Adipocyte (in vitro differentiated cells): ENCODE results near the gene ZMYM4.
A peak's percentile ranks its signal among the peaks of the same experiment; 100 is the strongest.
"Not testable (repeated sequence)": the region's sequence is repeated elsewhere in the genome, so short reads cannot be mapped to it uniquely, and the experiment has no call there.

Experiments used
- DNase-seq: peaks from one replicate; pipeline ENCODE4 v3.0.0-alpha.2; 2015; ENCODE audit warnings: low read depth
- H3K27me3 ChIP-seq: replicated peaks from 2 replicates; pipeline ENCODE4 v1.7.0; 2013; ENCODE audit warnings: mild to moderate bottlenecking, low read length, moderate library complexity; ENCODE audit not compliant: control insufficient read depth, insufficient read depth
- H3K36me3 ChIP-seq: 2 replicates; pipeline ENCODE4 v1.7.0; 2013; ENCODE audit warnings: low read length, mild to moderate bottlenecking, moderate library complexity; ENCODE audit not compliant: control insufficient read depth, insufficient read depth, severe bottlenecking
- H3K4me1 ChIP-seq: 2 replicates; pipeline ENCODE4 v1.7.0; 2013; ENCODE audit warnings: mild to moderate bottlenecking, low read length, moderate library complexity; ENCODE audit not compliant: control insufficient read depth, insufficient read depth
- H3K4me3 ChIP-seq: 2 replicates; pipeline ENCODE4 v1.7.0; 2013; ENCODE audit warnings: mild to moderate bottlenecking, low read length, moderate library complexity
- H3K9ac ChIP-seq: 2 replicates; pipeline ENCODE4 v1.7.0; 2013; ENCODE audit warnings: mild to moderate bottlenecking, low read length, moderate library complexity
- H3K9me3 ChIP-seq: 2 replicates; pipeline ENCODE4 v1.7.0; 2013; ENCODE audit warnings: mild to moderate bottlenecking, low read length, moderate library complexity; ENCODE audit not compliant: control insufficient read depth

Gene ZMYM4

GRCh38 chr1:35268282-35269200, at the start of gene ZMYM4:
Gene ZMYM4, plus strand, starts transcription at chr1:35268709. Its CDS starts 338 bp downstream, at chr1:35269047.
- DNase-seq: peak; percentile 99
- Histone ChIP-seq H3K9ac (peak within 1 kb of the TSS; percentile 90), H3K4me3 (peak within 1 kb of the TSS; percentile 93), H3K36me3 (no peaks in the 10 kb centered on the region), H3K27me3 (no peaks in the 10 kb centered on the region), H3K9me3 (no peaks in the 10 kb centered on the region), H3K4me1 (peaks cover 27% of the 10 kb centered on the region)

GRCh38 chr1:35220976-35221375, 47.5 kb upstream of the ZMYM4 start:
- no peaks in the 10 kb centered on the region for H3K27me3 ChIP-seq
- peak overlapping the region; percentile 25 for H3K9ac ChIP-seq
- H3K36me3 ChIP-seq: no peaks in the 10 kb centered on the region
- no peak overlapping the region for H3K4me3 ChIP-seq
- H3K4me1 ChIP-seq: peaks cover 29% of the 10 kb centered on the region
- H3K9me3 ChIP-seq: no peaks in the 10 kb centered on the region
- DNase-seq: peak; percentile 28

DNA sequence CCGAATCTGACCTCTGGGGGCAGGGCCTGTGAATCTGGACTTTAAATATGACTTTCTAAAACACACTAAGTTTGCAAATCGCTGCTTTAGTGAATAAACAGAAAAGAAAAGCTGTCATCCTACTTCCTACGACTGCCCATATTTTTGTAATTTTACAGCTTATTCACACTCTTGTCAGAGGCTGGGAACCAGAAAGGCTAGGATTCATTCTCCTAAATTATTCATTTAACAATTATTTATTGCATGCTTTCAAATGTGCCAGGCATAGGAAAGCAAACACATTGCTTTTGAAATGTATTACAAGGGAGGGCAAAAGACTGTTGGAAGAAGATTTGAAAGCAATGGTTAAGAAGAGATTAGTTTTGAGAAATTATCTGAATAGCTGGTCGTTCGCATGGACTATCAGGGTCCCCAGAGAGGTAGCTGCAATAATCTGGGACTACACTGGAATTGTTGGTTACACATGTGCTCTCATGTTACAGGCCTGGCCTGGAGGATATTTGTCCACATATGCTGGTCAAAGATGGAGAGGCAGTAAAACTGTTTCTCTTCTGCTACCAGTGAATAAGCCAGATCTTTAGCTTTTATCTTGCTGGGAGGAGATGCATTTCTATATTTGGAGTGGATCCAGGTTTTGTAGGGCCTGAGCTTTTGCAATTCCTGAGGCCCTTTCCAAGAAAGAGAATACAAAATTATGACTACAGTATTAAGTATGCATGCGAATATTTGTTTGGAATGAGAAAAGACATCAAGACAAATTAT, 46.0 kb upstream of the ZMYM4 start:
- peak; percentile 93 for DNase-seq
- H3K36me3 ChIP-seq: no peaks in the 10 kb centered on the region
- peak overlapping the region; percentile 79 for H3K9ac ChIP-seq

GRCh38 chr1:35223084-35223630, 45.4 kb upstream of the ZMYM4 start:
- no peak for DNase-seq
- peaks cover 29% of the 10 kb centered on the region for H3K4me1 ChIP-seq
- H3K36me3 ChIP-seq: no peaks in the 10 kb centered on the region
- peak overlapping the region; percentile 60 for H3K4me3 ChIP-seq
- H3K9me3 ChIP-seq: no peaks in the 10 kb centered on the region
- no peaks in the 10 kb centered on the region for H3K27me3 ChIP-seq
- peak overlapping the region; percentile 61 for H3K9ac ChIP-seq

More for the DNA sequence above, 46.0 kb upstream of the ZMYM4 start:
- peak overlapping the region; percentile 60 for H3K4me3 ChIP-seq
- no peaks in the 10 kb centered on the region for H3K27me3 ChIP-seq
- no peaks in the 10 kb centered on the region for H3K9me3 ChIP-seq
- peaks cover 29% of the 10 kb centered on the region for H3K4me1 ChIP-seq

- H3K9ac ChIP-seq: no peak overlapping the region
- no peaks in the 10 kb centered on the region for H3K27me3 ChIP-seq
- DNase-seq: no peak
- no peaks in the 10 kb centered on the region for H3K36me3 ChIP-seq
- no peaks in the 10 kb centered on the region for H3K9me3 ChIP-seq
- peaks cover 24% of the 10 kb centered on the region for H3K4me1 ChIP-seq
- H3K4me3 ChIP-seq: no peak overlapping the region
Measured at GRCh38 chr1:35226546-35226945, 42.0 kb upstream of the ZMYM4 start.

- no peak overlapping the region for H3K4me3 ChIP-seq
- no peak overlapping the region for H3K9ac ChIP-seq
- H3K27me3 ChIP-seq: no peaks in the 10 kb centered on the region
- DNase-seq: no peak
- no peaks in the 10 kb centered on the region for H3K4me1 ChIP-seq
- no peaks in the 10 kb centered on the region for H3K36me3 ChIP-seq
- no peaks in the 10 kb centered on the region for H3K9me3 ChIP-seq
Measured at GRCh38 chr1:35229587-35230360, 38.7 kb upstream of the ZMYM4 start.

GRCh38 chr1:35231287-35231686, 37.2 kb upstream of the ZMYM4 start:
- H3K27me3 ChIP-seq: no peaks in the 10 kb centered on the region
- DNase-seq: no peak
- no peaks in the 10 kb centered on the region for H3K36me3 ChIP-seq
- H3K4me1 ChIP-seq: no peaks in the 10 kb centered on the region
- H3K9me3 ChIP-seq: no peaks in the 10 kb centered on the region
- no peak overlapping the region for H3K9ac ChIP-seq
- H3K4me3 ChIP-seq: no peak overlapping the region

GRCh38 chr1:35236772-35237171, 31.7 kb upstream of the ZMYM4 start:
- H3K27me3 ChIP-seq, H3K9me3 ChIP-seq, H3K36me3 ChIP-seq, H3K4me1 ChIP-seq, H3K4me3 ChIP-seq, H3K9ac ChIP-seq, DNase-seq: not testable (repeated sequence)

DNA sequence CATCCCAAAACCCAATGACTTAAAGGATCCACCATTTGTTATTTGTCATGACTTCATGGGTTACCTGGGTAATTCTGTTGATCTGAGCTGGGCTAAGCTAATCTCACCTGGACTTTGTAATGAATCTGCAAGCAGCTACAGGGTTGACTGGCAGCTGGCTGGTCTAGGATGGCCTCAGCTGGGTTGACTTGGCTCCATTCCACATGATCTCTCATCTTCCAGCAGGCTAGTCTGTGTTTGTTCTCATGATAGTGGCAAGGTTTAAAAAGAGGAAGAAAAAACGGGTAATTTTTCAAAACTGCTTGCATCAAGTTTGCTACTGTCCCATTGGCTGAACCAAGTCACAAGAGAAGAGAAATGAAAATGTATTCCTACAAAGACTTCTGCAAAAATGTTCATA, 24.8 kb upstream of the ZMYM4 start:
- H3K9ac ChIP-seq: no peak overlapping the region
- no peaks in the 10 kb centered on the region for H3K4me1 ChIP-seq
- no peaks in the 10 kb centered on the region for H3K9me3 ChIP-seq
- no peak overlapping the region for H3K4me3 ChIP-seq
- H3K36me3 ChIP-seq: no peaks in the 10 kb centered on the region
- no peaks in the 10 kb centered on the region for H3K27me3 ChIP-seq
- no peak for DNase-seq

- no peaks in the 10 kb centered on the region for H3K27me3 ChIP-seq
Measured at GRCh38 chr1:35247256-35247655, 21.3 kb upstream of the ZMYM4 start.

More at GRCh38 chr1:35247256-35247655, 21.3 kb upstream of the ZMYM4 start:
- Histone ChIP-seq H3K4me1 (peaks cover 9% of the 10 kb centered on the region), H3K4me3 (no peak overlapping the region), H3K36me3 (no peaks in the 10 kb centered on the region), H3K9ac (no peak overlapping the region), H3K9me3 (no peaks in the 10 kb centered on the region)
- no peak for DNase-seq
